Sigmoid colon (tissue), 4 donors: ENCODE measurements around the gene TNPO1.
"Not testable (repeated sequence)": the region's sequence is repeated elsewhere in the genome, so short reads cannot be mapped to it uniquely, and the experiment has no call there.

Experiments
- EP300 ChIP-seq, 4 donors: sonication (generic); formaldehyde crosslinking; IDR thresholded peaks; one replicate each; pipeline ENCODE4 v1.6.1; 2017; ENCODE audit warnings: antibody characterized with exemption in 4 of 4
- TF ChIP-seq, protein P1 (sequence below), 4 experiments: fragments of 450-650 bp in 3 of 4; fragments of 200-600 bp in 1 of 4; IDR thresholded peaks; one replicate each; pipeline ENCODE4 v1.5.1; 2016 to 2019; ENCODE audit warnings: antibody characterized with exemption in 4 of 4, mild to moderate bottlenecking in 3 of 4, moderate library complexity in 2 of 4

DNA sequence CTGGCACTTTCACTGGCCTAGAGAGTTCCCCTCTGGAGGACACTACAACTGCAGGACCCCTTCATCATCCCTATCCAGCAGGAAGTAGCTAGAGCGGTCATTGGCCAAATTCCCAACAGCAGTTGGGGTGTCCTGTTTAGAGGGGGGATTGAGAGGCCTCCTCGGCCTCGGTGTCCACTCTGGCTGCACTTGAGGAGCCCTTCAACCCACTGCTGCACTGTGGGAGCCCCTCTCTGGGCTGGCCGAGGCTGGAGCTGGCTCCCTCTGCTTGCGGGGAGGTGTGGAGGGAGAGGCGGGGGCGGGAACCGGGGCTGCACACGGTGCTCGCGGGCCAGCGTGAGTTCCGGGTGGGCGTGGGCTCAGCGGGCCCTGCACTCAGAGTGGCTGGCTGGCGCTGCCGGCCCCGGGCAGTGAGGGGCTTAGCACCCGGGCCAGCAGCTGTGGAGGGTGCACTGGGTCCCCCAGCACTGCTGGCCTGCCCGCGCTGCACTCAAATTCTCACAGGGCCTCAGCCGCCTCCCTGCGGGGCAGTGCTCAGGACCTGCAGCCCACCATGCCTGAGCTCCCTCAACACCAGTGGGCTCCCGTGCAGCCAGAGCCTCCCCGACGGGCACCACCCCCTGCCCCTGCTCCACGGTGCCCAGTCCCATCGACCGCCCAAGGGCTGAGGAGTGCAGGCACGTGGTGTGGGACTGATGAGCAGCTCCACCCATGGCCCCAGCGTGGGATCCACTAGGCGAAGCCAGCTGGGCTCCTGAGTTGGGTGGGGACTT lies 118.7 kb downstream of the TNPO1 start:
- TF ChIP-seq, protein P1, sequence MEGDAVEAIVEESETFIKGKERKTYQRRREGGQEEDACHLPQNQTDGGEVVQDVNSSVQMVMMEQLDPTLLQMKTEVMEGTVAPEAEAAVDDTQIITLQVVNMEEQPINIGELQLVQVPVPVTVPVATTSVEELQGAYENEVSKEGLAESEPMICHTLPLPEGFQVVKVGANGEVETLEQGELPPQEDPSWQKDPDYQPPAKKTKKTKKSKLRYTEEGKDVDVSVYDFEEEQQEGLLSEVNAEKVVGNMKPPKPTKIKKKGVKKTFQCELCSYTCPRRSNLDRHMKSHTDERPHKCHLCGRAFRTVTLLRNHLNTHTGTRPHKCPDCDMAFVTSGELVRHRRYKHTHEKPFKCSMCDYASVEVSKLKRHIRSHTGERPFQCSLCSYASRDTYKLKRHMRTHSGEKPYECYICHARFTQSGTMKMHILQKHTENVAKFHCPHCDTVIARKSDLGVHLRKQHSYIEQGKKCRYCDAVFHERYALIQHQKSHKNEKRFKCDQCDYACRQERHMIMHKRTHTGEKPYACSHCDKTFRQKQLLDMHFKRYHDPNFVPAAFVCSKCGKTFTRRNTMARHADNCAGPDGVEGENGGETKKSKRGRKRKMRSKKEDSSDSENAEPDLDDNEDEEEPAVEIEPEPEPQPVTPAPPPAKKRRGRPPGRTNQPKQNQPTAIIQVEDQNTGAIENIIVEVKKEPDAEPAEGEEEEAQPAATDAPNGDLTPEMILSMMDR (IDR thresholded peaks at IDR 0.05) = not testable (repeated sequence)
- TF ChIP-seq EP300 (IDR thresholded peaks at IDR 0.05) = not testable (repeated sequence)
